22Rv1 (cell line): ENCODE results near the gene RPS28.

Source experiments
- CTCF ChIP-seq: fragments of 450-650 bp; IDR thresholded peaks from 2 replicates; pipeline ENCODE4 v1.5.1; 2017; ENCODE audit warnings: mild to moderate bottlenecking
- ZFX ChIP-seq: fragments of 450-650 bp; IDR thresholded peaks from 2 replicates; pipeline ENCODE4 v1.6.1; 2017; ENCODE audit warnings: antibody characterized with exemption, borderline replicate concordance

GRCh38 chr19:8321986-8322637 lies 816 bp downstream of the RPS28 start:
- TF ChIP-seq CTCF (no peak), ZFX (no peak)
